Measurements from ENCODE around the gene SDK1.
"Not testable (repeated sequence)": the region's sequence is repeated elsewhere in the genome, so short reads cannot be mapped to it uniquely, and the experiment has no call there.

SDK1 gene

GRCh38 chr7:3755778-3756453, 454.9 kb downstream of the SDK1 start:
- DNase-seq = not testable (repeated sequence)

- no peak for DNase-seq
Measured at GRCh38 chr7:3757059-3757458, 456.0 kb downstream of the SDK1 start.

- DNase-seq = no peak
Measured at GRCh38 chr7:3760651-3761050, 459.6 kb downstream of the SDK1 start.

GRCh38 chr7:3762146-3762831, 461.2 kb downstream of the SDK1 start:
- no peak for DNase-seq

GRCh38 chr7:3767917-3768777, 467.1 kb downstream of the SDK1 start:
- DNase-seq = no peak

GRCh38 chr7:3771906-3772305, 470.9 kb downstream of the SDK1 start:
- DNase-seq = no peak

GRCh38 chr7:3778345-3778744, 477.3 kb downstream of the SDK1 start:
- no peak for DNase-seq

- DNase-seq = no peak
Measured at GRCh38 chr7:3780016-3780415, 479.0 kb downstream of the SDK1 start.

- no peak for DNase-seq
Measured at GRCh38 chr7:3780525-3780924, 479.5 kb downstream of the SDK1 start.

- no peak for DNase-seq
Measured at GRCh38 chr7:3781607-3782006, 480.6 kb downstream of the SDK1 start.

GRCh38 chr7:3787717-3788264, 486.7 kb downstream of the SDK1 start:
- DNase-seq = no peak

GRCh38 chr7:3790803-3791202, 489.8 kb downstream of the SDK1 start:
- no peak for DNase-seq

GRCh38 chr7:3791327-3791726, 490.3 kb downstream of the SDK1 start:
- no peak for DNase-seq

GRCh38 chr7:3795141-3795540, 494.1 kb downstream of the SDK1 start:
- no peak for DNase-seq

- DNase-seq = no peak
Measured at GRCh38 chr7:3795781-3796180, 494.7 kb downstream of the SDK1 start.

- no peak for DNase-seq
Measured at GRCh38 chr7:3805151-3805550, 504.1 kb downstream of the SDK1 start.

GRCh38 chr7:3806516-3806915, 505.5 kb downstream of the SDK1 start:
- no peak for DNase-seq

GRCh38 chr7:3807824-3808223, 506.8 kb downstream of the SDK1 start:
- DNase-seq = no peak

- DNase-seq = no peak
Measured at GRCh38 chr7:3821488-3821887, 520.4 kb downstream of the SDK1 start.

- no peak for DNase-seq
Measured at GRCh38 chr7:3825491-3825890, 524.4 kb downstream of the SDK1 start.

GRCh38 chr7:3832199-3832598, 531.1 kb downstream of the SDK1 start:
- DNase-seq = no peak

GRCh38 chr7:3835109-3835508, 534.1 kb downstream of the SDK1 start:
- no peak for DNase-seq

- DNase-seq = no peak
Measured at GRCh38 chr7:3836855-3837254, 535.8 kb downstream of the SDK1 start.

Data from stimulated activated CD4-positive, alpha-beta T cell treated with anti-CD3 and anti-CD28 coated beads, Interleukin-12 subunit alpha, Interleukin-12 subunit beta, amount 100 ng/mL, for 4 hours (primary cell).